Measurements from ENCODE around the gene CMPK2. TPM values are rescaled to one million over a fixed set of nuclear protein-coding genes. Genes with fewer than 3 reads are reported as not detected.
A peak's percentile ranks its signal among the peaks of the same experiment; 100 is the strongest.

Gene CMPK2
- total and polyA plus RNA-seq, 9 of the 15 experiments (the other 6 are each of a cell fraction or from before 2014, with no cell fraction given) = 2.6 to 10.5 (median 5.0) TPM

DNA sequence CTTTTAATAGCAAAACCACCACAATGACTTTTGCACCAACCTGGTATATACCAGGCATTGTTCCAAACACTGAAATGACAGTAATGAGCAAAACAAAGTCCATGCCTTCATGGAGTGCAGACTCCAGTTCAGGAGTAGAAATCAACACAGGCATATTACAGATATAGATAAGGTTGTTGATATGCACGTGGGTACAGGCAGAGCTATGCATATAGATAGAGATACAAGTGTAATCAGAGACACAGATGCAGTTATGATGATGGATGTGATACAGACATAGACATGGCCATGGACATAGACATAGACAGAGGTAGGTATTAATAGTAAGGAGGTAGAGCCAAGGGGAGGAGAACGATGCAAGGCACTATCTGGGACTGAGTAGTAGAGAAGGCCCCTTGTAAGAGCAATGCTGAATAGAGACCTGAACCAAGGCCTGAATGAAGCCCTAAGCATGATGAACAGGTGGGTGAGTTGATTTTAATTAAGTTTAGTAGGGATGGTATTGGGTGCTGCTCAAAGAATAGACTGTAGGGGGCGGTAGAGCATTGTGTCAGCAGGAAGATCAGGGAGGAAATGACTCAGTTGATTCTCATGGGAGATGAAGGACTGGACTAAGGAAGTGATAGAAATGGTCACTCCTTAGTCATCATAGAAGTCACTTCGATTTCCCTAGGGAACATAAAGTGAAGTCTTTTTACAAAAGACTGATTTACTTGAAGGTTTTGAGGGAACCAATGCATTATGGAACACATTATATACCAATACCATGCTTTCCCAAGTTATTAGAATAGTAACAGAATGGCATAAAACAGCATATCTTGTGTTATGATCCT, 39.4 kb downstream of the CMPK2 start (continued):
- TF ChIP-seq MEIS2 (IDR thresholded peaks at IDR 0.05; ENCODE audit: partially characterized antibody) (no peak), KLF16 (IDR thresholded peaks at IDR 0.05) (no peak), MTF1 (CRISPR knock-in tag; IDR thresholded peaks at IDR 0.05; ENCODE audit: borderline replicate concordance) (no peak), TBL1XR1 (IDR thresholded peaks at IDR 0.05; ENCODE audit: low read length in 2 of 2) (peak in 1 of 2 experiments; percentile 52; a peak in 1 of 4 replicates), GATA2 (CRISPR knock-in tag; IDR thresholded peaks at IDR 0.05) (peak; percentile 74), ARID1B (IDR thresholded peaks at IDR 0.05) (peak; percentile 77), MYNN (IDR thresholded peaks at IDR 0.05) (0 out of 2 replicates have a peak, but pooled peaks have one; percentile 35), MYNN (CRISPR knock-in tag; IDR thresholded peaks at IDR 0.05) (no peak), SREBF2 (CRISPR knock-in tag; IDR thresholded peaks at IDR 0.05) (no peak), DACH1 (IDR thresholded peaks at IDR 0.05; ENCODE audit: partially characterized antibody) (peak; percentile 30), CBX8 (IDR thresholded peaks at IDR 0.05; ENCODE audit: borderline replicate concordance, extremely low read depth, low read depth, low read length, poor library complexity, severe bottlenecking) (no peak), NFIX (CRISPR knock-in tag; IDR thresholded peaks at IDR 0.05; ENCODE audit: low read depth) (no peak), ZNF785 (CRISPR knock-in tag; IDR thresholded peaks at IDR 0.05) (no peak), POLR3G (IDR thresholded peaks at IDR 0.05; ENCODE audit: extremely low read depth, insufficient read length, insufficient replicate concordance) (no peak), ZFP36 (IDR thresholded peaks at IDR 0.05; ENCODE audit: low read depth, low read length, partially characterized antibody) (no peak), RBM22 (IDR thresholded peaks at IDR 0.05; ENCODE audit: low read depth, low read length, poor library complexity, severe bottlenecking) (no peak), JUND (IDR thresholded peaks at IDR 0.05; ENCODE audit: borderline replicate concordance, low read depth, low read length) (peak; percentile 92), JUND (tag; IDR thresholded peaks at IDR 0.05; ENCODE audit: borderline replicate concordance, low read depth, low read length) (peak; percentile 92; the same call in 2 of the 3 replicates)
- TF ChIP-seq, protein P1, sequence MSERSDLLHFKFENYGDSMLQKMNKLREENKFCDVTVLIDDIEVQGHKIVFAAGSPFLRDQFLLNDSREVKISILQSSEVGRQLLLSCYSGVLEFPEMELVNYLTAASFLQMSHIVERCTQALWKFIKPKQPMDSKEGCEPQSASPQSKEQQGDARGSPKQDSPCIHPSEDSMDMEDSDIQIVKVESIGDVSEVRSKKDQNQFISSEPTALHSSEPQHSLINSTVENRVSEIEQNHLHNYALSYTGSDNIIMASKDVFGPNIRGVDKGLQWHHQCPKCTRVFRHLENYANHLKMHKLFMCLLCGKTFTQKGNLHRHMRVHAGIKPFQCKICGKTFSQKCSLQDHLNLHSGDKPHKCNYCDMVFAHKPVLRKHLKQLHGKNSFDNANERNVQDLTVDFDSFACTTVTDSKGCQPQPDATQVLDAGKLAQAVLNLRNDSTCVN (CRISPR knock-in tag; IDR thresholded peaks at IDR 0.05) = no peak
- TF ChIP-seq, protein P2, sequence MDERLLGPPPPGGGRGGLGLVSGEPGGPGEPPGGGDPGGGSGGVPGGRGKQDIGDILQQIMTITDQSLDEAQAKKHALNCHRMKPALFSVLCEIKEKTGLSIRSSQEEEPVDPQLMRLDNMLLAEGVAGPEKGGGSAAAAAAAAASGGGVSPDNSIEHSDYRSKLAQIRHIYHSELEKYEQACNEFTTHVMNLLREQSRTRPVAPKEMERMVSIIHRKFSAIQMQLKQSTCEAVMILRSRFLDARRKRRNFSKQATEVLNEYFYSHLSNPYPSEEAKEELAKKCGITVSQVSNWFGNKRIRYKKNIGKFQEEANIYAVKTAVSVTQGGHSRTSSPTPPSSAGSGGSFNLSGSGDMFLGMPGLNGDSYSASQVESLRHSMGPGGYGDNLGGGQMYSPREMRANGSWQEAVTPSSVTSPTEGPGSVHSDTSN (CRISPR knock-in tag; IDR thresholded peaks at IDR 0.05; ENCODE audit: low read depth) = no peak
- TF ChIP-seq, protein P2 (tag; conservative IDR thresholded peaks at IDR 0.05; ENCODE audit: low read depth) = no peak
- TF ChIP-seq, protein P3, sequence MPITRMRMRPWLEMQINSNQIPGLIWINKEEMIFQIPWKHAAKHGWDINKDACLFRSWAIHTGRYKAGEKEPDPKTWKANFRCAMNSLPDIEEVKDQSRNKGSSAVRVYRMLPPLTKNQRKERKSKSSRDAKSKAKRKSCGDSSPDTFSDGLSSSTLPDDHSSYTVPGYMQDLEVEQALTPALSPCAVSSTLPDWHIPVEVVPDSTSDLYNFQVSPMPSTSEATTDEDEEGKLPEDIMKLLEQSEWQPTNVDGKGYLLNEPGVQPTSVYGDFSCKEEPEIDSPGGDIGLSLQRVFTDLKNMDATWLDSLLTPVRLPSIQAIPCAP (CRISPR knock-in tag; IDR thresholded peaks at IDR 0.05; ENCODE audit: borderline replicate concordance) = no peak
- TF ChIP-seq, protein P4, sequence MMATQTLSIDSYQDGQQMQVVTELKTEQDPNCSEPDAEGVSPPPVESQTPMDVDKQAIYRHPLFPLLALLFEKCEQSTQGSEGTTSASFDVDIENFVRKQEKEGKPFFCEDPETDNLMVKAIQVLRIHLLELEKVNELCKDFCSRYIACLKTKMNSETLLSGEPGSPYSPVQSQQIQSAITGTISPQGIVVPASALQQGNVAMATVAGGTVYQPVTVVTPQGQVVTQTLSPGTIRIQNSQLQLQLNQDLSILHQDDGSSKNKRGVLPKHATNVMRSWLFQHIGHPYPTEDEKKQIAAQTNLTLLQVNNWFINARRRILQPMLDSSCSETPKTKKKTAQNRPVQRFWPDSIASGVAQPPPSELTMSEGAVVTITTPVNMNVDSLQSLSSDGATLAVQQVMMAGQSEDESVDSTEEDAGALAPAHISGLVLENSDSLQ (IDR thresholded peaks at IDR 0.05) = peak; percentile 15; the same call in 1 of the 2 replicates

All from K562 (cell line).